Stimulated activated effector memory CD8-positive, alpha-beta T cell treated with anti-CD3 and anti-CD28 coated beads, Interleukin-12 subunit alpha, Interleukin-12 subunit beta, amount 100 ng/mL, for 72 hours (primary cell): ENCODE results near the gene FHOD3.

Experiments used
- ATAC-seq: fragments of 150-1000 bp; cut with Tn5 transposase; 2 replicates; pipeline ENCODE4 v1.10.0; 2021
- DNase-seq, 2 donors: peaks; one replicate each; pipeline ENCODE4 v3.0.0; 2021 to 2022; ENCODE audit warnings: low spot score in 2 of 2
- H3K27ac Mint-ChIP-seq: one replicate; pipeline ENCODE4 v1.8.0; 2022; ENCODE audit warnings: mild to moderate bottlenecking, mixed read lengths
- H3K36me3 Mint-ChIP-seq: one replicate; pipeline ENCODE4 v1.8.0; 2022; ENCODE audit warnings: mild to moderate bottlenecking, mixed read lengths
- H3K4me1 Mint-ChIP-seq: one replicate; pipeline ENCODE4 v1.8.0; 2022; ENCODE audit warnings: mixed read lengths
- H3K4me3 Mint-ChIP-seq: one replicate; pipeline ENCODE4 v1.8.0; 2022; ENCODE audit warnings: mild to moderate bottlenecking, mixed read lengths
- H3K9me3 Mint-ChIP-seq: one replicate; pipeline ENCODE4 v1.8.0; 2022; ENCODE audit warnings: mixed read lengths

Gene FHOD3

DNA sequence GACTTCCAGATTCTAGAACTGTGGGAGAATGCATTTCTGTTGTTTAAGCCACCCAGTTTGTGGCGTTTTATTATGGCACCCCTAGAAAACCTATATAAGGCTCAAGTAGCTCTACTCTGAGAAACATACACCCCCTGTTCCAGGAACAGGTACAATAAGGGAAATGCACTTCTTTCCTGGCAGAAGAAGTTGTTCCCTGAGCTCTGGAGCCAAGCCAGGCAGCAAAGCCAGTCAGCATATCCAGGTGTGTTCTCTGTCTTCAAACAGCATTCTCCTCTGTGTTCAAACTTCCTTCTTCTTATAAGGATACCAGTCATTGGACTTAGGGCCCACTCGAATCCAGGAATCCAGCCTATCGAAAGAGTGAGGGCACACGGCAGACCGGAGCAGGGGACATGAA is 434.8 kb downstream of the FHOD3 start:
- Mint-ChIP-seq H3K9me3 (no peaks in the 10 kb centered on the region), H3K4me3 (no peak overlapping the region), H3K27ac (no peak overlapping the region), H3K4me1 (no peaks in the 10 kb centered on the region), H3K36me3 (no peaks in the 10 kb centered on the region)
- DNase-seq: no peak
- ATAC-seq: no peak

DNA sequence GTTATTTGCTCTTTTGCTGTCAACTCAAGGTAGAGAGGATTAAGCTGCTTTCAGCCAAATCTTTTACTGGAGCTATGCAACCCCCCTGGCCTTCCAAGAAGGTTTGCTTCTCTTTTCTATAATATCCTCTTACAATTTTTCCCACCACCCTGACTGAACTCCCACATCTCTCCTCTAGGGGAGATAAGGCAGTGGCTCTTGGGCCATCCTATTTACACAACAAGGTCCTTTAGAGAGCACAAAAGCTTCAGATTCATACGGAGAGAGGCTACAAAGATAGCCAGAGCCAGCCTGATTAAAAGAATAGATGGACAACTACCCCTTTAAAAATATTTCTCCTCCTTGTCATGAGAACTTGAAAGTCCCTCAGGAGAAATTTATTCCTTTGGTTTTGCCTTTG is 435.6 kb downstream of the FHOD3 start:
- no peaks in the 10 kb centered on the region for H3K36me3 Mint-ChIP-seq
- no peak overlapping the region for H3K27ac Mint-ChIP-seq
- no peaks in the 10 kb centered on the region for H3K4me1 Mint-ChIP-seq
- H3K4me3 Mint-ChIP-seq: no peak overlapping the region
- no peaks in the 10 kb centered on the region for H3K9me3 Mint-ChIP-seq
- ATAC-seq: no peak
- no peak for DNase-seq

DNA sequence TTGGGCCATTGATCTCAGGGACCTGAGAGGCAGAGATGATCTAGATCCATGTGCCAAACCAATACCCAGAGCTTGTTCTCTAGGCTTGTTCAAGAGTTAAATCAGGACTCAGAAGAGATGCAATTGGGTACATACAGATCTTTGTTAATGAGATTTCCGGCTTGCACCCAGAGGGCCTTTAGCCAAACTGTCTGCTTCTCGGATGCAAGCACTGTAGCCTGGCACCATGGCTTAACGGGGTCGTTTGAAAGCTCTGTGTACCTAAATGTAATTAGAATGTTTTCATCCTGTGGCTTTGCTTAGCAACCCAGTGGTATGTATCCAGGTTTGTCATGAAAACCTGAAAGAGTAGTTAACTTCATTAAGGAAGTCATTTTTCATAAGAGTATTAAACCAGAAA is 437.1 kb downstream of the FHOD3 start:
- DNase-seq (no peak), ATAC-seq (no peak)
- no peaks in the 10 kb centered on the region for H3K4me1 Mint-ChIP-seq
- H3K4me3 Mint-ChIP-seq: no peak overlapping the region
- H3K36me3 Mint-ChIP-seq: no peaks in the 10 kb centered on the region
- no peak overlapping the region for H3K27ac Mint-ChIP-seq
- no peaks in the 10 kb centered on the region for H3K9me3 Mint-ChIP-seq

DNA sequence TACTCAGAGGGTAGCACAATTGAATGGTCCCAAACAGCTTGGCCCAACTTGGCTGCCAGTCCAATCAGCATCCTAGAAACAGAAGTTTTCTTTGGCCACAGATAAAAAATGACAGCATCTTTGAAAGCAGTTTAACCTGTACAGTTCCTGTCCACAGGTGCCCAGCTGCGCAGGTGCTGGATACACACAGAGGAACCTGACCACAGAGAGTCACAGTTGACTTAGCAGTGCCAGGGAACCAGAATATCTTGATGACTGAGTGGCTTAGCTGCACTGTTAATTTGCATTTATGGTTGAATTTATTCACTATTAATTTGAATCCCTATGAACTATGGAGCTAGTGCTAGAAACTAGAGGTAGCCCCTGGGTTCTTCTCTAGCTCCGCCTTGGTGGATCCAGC is 437.6 kb downstream of the FHOD3 start:
- no peak for ATAC-seq
- Mint-ChIP-seq H3K4me1 (no peaks in the 10 kb centered on the region), H3K27ac (no peak overlapping the region), H3K9me3 (no peaks in the 10 kb centered on the region), H3K4me3 (no peak overlapping the region), H3K36me3 (no peaks in the 10 kb centered on the region)
- no peak for DNase-seq

DNA sequence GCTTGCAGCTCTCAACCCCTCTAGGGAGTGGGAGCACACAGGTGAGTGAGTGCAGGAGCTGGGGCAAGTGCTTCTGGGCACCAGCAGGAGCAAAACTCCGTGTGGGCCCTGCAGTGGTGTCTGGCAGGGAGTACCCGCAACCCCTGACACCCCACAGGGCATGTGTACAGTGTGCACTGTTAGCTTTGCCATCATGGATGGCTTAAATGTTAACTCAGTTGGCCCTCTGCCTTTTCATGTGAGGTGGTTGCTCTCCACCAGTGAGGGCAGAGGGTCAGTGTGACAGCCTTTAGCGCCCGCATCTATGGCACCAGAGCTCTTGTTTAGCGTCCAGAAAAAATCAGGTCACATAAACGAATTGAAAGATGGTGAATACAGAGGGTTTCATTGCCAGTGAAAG is 438.6 kb downstream of the FHOD3 start:
- no peaks in the 10 kb centered on the region for H3K4me1 Mint-ChIP-seq
- no peak for DNase-seq
- H3K36me3 Mint-ChIP-seq: no peaks in the 10 kb centered on the region
- no peaks in the 10 kb centered on the region for H3K9me3 Mint-ChIP-seq
- H3K27ac Mint-ChIP-seq: no peak overlapping the region
- no peak for ATAC-seq
- no peak overlapping the region for H3K4me3 Mint-ChIP-seq

DNA sequence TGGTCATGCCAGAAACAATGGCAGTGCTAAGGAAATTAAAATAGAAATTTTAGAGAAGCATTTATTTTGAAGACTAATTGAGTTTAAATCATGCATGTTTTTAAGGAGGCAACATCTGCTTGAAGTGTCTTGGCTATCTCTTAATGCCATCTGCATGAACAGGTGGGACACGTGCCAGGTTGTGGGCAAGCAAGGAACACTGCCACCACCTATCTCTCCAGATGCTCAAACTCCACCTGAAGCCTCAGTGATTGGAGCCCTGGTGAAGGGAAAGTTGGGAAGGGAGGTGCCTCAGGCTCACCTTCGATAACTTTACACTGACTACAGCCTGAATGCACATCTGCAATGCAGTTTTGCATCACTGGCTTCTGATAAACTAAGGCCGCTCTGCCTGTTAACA is 439.8 kb downstream of the FHOD3 start:
- no peak for DNase-seq
- no peak overlapping the region for H3K4me3 Mint-ChIP-seq
- no peaks in the 10 kb centered on the region for H3K4me1 Mint-ChIP-seq
- H3K36me3 Mint-ChIP-seq: no peaks in the 10 kb centered on the region
- no peak overlapping the region for H3K27ac Mint-ChIP-seq
- ATAC-seq: no peak
- H3K9me3 Mint-ChIP-seq: no peaks in the 10 kb centered on the region

DNA sequence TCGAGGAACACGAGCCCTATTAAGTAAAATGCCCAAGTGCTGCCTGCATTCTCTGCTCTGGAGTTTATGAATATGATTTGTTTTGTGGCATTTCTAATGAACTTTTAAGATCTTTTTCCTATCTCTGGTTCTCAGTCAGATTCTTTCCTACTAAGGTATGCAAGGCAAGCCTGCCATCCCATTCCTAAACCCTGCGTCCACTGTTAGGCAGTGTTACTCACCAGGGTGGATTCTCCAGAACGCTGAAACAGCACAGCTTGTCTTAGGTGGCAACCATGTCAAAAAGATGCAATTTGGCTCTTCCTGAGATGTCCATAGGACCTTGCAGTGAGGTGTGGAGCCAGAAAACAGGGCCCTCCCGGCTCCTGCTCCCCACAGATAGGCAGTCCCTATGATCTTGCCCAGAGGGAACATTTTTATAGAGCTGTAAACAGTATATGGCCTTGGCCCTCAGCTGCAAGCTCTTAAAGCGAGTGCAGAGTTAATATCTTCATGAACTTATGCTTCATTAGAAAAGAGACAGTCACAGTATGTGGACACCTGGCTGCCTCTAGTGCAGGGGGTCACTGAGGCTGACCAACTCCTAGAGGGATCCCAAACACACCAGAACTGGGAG is 446.9 kb downstream of the FHOD3 start:
- no peaks in the 10 kb centered on the region for H3K36me3 Mint-ChIP-seq
- DNase-seq (peak in 1 of 2 donors; percentile 28), ATAC-seq (peak; percentile 16)
- peak overlapping the region; percentile 6 for H3K27ac Mint-ChIP-seq
- no peak overlapping the region for H3K4me3 Mint-ChIP-seq
- no peaks in the 10 kb centered on the region for H3K9me3 Mint-ChIP-seq
- no peaks in the 10 kb centered on the region for H3K4me1 Mint-ChIP-seq

DNA sequence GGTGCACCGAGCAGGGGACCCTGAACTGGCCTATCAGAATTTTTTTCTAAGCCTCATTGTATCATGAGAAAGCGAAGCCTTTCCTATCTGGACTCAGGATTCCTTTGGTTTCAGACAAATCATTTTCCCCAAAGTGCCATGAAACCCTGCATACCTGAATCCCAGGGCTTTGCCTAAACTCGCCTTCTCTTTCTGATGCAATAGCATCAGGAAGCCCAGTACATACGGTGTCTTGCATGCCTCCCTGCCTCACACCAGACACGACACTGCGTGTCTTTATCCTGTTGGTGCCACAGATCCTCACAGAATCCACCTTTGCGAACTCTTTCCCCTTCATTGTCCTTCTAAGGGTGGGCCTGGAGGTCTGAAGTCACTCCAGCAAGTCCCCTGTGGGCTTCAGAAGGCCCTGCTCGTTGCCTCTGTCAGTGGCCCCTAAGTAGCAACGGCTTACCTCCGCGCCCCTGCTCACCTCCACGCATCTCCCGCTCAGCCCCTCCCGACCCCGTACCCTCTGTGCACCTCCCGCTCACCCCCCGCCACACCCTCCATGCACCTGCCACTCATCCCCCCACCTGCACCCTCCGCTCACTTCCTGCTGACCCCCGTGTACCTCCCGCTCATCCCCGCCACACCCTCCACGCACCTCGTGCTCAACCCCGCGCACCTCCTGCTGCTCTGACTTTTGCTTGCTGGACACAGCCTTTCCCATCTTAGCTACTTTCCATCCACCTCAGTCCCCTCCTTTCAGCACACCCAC is 447.9 kb downstream of the FHOD3 start:
- H3K4me3 Mint-ChIP-seq: no peak overlapping the region
- ATAC-seq (no peak), DNase-seq (peak in 1 of 2 donors; percentile 34)
- H3K36me3 Mint-ChIP-seq: no peaks in the 10 kb centered on the region
- no peak overlapping the region for H3K27ac Mint-ChIP-seq
- no peaks in the 10 kb centered on the region for H3K9me3 Mint-ChIP-seq
- H3K4me1 Mint-ChIP-seq: no peaks in the 10 kb centered on the region

DNA sequence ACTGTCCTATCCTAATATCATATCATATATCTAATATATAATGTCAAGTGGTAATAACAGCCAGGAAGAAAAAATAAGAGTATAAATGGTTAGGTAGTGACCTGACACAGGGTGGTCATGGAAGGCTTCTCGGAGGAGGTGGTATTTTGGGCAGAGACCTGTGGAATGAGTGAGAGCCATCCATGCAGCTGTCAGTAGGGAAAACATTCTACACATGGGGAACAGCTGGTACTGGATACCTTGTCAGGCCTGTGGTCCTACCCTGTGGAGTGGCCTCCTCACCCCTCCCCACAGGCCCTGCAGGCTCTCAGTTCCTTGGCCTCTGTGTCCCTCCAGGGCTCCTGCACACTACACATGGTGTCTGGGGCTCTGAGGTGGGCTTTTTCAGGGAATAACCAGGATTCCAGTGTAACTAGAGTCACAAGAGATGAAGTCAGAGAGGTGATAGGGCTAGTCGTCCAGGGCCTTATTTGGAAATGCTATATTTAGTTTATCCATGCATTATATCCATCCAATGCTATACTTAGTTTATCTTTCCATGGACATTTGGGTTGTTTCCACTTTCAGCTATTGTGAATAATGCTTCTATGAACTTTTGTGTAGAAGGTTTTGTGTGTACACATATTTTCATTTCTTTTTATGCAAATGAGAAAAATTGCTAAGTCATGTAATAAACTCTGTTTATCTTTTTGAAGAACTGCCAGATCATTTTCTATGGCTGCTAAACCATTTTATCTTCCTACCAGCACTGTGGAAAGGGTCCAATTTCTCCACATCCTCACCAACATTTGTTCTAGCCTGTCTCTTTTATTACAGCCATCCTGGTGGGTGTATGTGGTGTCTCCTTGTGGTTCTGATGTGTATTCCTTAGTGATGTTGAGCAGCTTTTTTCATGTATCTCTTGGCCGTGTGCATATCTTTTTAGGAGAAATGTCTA is 455.7 kb downstream of the FHOD3 start:
- DNase-seq (no peak), ATAC-seq (no peak)
- Mint-ChIP-seq H3K27ac (no peak overlapping the region), H3K4me3 (no peak overlapping the region), H3K36me3 (no peaks in the 10 kb centered on the region), H3K9me3 (no peaks in the 10 kb centered on the region), H3K4me1 (no peaks in the 10 kb centered on the region)

DNA sequence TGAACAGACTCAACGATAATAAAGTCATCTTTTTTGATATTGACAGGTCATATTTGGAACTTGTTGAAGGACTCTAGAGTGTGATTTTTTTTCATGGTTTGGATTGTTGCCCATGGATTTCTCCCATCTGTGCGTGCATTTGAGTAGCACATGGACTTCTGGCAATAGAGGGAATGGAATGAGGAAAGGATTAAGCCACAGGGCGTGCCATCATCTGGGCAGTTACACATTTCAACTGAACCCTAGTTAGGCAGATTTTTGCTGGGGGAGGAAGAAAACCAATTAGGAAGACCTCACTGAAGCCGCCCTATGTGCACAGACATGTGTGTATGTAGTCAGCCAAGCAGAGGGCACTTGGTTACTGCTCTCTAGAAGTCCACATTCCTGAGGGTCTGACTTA is 458.7 kb downstream of the FHOD3 start:
- DNase-seq (no peak), ATAC-seq (no peak)
- no peaks in the 10 kb centered on the region for H3K4me1 Mint-ChIP-seq
- H3K36me3 Mint-ChIP-seq: no peaks in the 10 kb centered on the region
- no peak overlapping the region for H3K4me3 Mint-ChIP-seq
- no peaks in the 10 kb centered on the region for H3K9me3 Mint-ChIP-seq
- no peak overlapping the region for H3K27ac Mint-ChIP-seq

DNA sequence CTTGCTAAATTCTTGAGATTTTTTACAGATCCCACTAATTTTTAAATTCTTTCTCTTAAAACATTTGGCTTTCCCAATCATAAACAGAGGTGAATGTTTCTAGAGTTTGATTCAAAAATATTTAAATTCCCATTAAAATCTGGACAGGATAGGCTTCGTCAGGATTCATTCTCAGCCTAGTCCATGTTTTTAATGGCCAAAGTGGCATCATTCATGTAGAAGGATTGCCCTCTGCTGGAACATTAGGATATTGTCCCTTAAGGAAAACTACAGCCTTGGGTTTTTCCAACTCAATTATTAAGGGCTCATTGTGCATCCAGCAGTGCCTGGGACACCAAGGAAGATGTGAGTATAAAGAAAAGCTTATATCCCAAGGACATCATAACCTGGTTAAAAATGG is 459.6 kb downstream of the FHOD3 start:
- Mint-ChIP-seq H3K27ac (no peak overlapping the region), H3K36me3 (no peaks in the 10 kb centered on the region), H3K9me3 (no peaks in the 10 kb centered on the region), H3K4me3 (no peak overlapping the region), H3K4me1 (no peaks in the 10 kb centered on the region)
- no peak for DNase-seq
- no peak for ATAC-seq

DNA sequence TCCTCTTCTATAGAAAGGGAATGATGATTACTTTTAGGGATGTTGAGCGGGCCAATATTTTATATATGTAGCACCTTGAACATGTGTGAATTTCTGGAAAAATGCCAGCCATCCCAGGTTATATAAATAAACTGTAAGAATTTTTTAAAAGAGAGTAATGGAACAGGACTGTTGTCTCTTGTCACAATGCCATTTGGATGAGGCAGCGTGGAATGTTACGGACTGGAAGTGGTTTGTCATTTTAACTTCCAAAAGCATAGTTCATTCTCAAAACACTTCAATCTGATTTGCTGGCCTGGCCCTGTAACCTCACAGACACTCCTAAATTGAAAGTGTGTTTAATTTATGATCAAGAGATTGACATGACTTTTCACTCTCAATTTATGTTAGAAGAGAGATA is 460.5 kb downstream of the FHOD3 start:
- no peak overlapping the region for H3K27ac Mint-ChIP-seq
- no peak overlapping the region for H3K4me3 Mint-ChIP-seq
- H3K36me3 Mint-ChIP-seq: no peaks in the 10 kb centered on the region
- DNase-seq (peak in 1 of 2 donors; percentile 4), ATAC-seq (no peak)
- no peaks in the 10 kb centered on the region for H3K4me1 Mint-ChIP-seq
- H3K9me3 Mint-ChIP-seq: no peaks in the 10 kb centered on the region

DNA sequence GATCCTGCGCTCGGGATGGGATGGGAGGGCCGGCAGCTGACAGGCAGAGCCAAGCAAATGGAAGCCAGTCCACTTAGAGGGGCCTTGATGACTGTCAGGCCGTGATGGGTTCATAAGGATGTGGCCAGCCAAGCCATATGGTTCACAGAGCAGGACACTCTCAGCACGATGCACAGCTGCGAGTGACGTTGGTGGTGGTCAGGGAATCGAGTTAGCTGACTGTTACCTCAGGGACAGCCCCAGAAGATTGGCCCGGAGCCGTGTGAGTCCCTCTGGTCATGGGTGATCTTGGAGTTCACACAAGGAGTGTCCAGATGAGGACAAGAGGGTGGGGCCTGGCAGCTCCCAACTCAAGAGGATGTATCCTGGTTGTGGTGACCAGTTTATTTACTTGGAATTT is 461.1 kb downstream of the FHOD3 start:
- Mint-ChIP-seq H3K36me3 (no peaks in the 10 kb centered on the region), H3K27ac (no peak overlapping the region), H3K4me3 (no peak overlapping the region), H3K9me3 (no peaks in the 10 kb centered on the region), H3K4me1 (no peaks in the 10 kb centered on the region)
- ATAC-seq (peak; percentile 19), DNase-seq (peak in 1 of 2 donors; percentile 32)

DNA sequence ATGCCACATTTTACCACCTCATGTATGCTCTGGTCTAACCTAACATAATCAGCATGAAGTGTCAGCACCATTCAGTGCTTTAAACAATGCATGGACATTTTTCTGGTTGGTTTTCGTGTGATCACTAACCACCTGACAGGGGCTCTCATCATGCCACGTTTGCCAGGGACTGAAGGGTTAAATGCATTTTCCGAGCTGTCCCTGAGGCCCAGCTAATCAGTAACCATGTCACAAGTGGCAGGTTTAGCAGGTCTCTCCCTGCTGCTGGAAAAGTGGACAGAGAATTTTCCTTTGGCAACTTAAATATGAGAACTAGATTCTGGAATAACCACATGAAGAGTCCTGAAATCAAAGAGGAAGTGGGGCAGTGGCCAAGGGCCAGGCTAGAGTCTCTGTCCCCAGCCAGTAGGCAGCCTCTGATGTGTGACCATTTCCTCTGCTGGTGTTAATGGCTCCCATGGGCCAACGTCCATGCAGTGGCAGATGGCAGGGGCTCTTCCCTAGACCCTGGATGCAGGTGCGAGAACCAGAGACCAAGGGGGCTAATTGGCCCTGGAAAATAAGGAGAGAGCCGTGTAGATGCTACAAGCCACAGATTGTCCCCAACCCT is 461.8 kb downstream of the FHOD3 start:
- Mint-ChIP-seq H3K4me3 (no peak overlapping the region), H3K36me3 (no peaks in the 10 kb centered on the region), H3K9me3 (no peaks in the 10 kb centered on the region), H3K4me1 (no peaks in the 10 kb centered on the region), H3K27ac (no peak overlapping the region)
- no peak for ATAC-seq
- peak in 1 of 2 donors; percentile 32 for DNase-seq

DNA sequence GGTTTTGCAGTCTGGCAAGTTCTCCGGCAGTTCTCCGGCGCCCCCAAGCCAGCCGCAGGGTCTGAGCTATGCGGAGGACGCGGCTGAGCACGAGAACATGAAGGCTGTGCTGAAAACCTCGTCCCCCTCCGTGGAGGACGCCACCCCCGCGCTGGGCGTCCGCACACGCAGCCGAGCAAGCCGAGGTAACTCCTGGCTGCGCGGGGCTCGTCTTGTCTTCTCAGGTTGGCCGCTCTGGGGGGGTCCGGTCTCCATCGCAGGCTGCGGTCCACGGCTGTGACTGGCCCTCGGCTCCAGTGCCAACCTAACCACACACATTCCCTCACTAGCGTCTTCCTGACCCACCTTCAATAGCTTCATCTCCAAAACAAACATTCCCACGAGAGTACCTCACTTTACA is 463.1 kb downstream of the FHOD3 start:
- H3K4me1 Mint-ChIP-seq: no peaks in the 10 kb centered on the region
- no peaks in the 10 kb centered on the region for H3K36me3 Mint-ChIP-seq
- no peak for DNase-seq
- H3K27ac Mint-ChIP-seq: no peak overlapping the region
- ATAC-seq: no peak
- H3K9me3 Mint-ChIP-seq: no peaks in the 10 kb centered on the region
- H3K4me3 Mint-ChIP-seq: no peak overlapping the region
